Stimulated activated CD4-positive, alpha-beta T cell treated with anti-CD3 and anti-CD28 coated beads, Interleukin-15, amount 100 ng/mL, for 24 hours (primary cell): ENCODE data around the gene FAM210A.
"Not testable (repeated sequence)": the region's sequence is repeated elsewhere in the genome, so short reads cannot be mapped to it uniquely, and the experiment has no call there.

Experiments
- DNase-seq: peaks from one replicate; pipeline ENCODE4 v3.0.0-alpha.2; 2020

FAM210A gene

GRCh38 chr18:13726232-13726971 lies at the start of gene FAM210A, which contains the start of gene RNMT:
FAM210A (minus strand) TSS chr18:13726558; CDS start chr18:13682077, 44,481 bp downstream.
RNMT (plus strand) TSS chr18:13726673; CDS start chr18:13731518, 4,845 bp downstream.
- peak; percentile 96 for DNase-seq

- no peak for DNase-seq
These were observed 48.7 kb upstream of the FAM210A start for GRCh38 chr18:13775058-13775457.

- DNase-seq, result no peak
These were observed 36.5 kb upstream of the FAM210A start for GRCh38 chr18:13762690-13763439.

GRCh38 chr18:13760047-13760446 lies 33.7 kb upstream of the FAM210A start:
- DNase-seq, result no peak

GRCh38 chr18:13758622-13759021 lies 32.3 kb upstream of the FAM210A start:
- DNase-seq, result no peak

- DNase-seq, result no peak
These were observed 30.3 kb upstream of the FAM210A start for GRCh38 chr18:13756671-13757070.

- no peak for DNase-seq
These were observed 29.9 kb upstream of the FAM210A start for GRCh38 chr18:13756261-13756660.

GRCh38 chr18:13751599-13751998 lies 25.2 kb upstream of the FAM210A start:
- DNase-seq, result not testable (repeated sequence)

- no peak for DNase-seq
These were observed 20.3 kb upstream of the FAM210A start for GRCh38 chr18:13746633-13747032.

GRCh38 chr18:13745696-13746095 lies 19.3 kb upstream of the FAM210A start:
- no peak for DNase-seq

GRCh38 chr18:13735681-13736080 lies 9.3 kb upstream of the FAM210A start:
- no peak for DNase-seq

- DNase-seq, result no peak
These were observed 4.1 kb upstream of the FAM210A start for GRCh38 chr18:13730481-13730880.

- DNase-seq, result peak; percentile 41
These were observed 594 bp upstream of the FAM210A start for GRCh38 chr18:13726972-13727331.

GRCh38 chr18:13725566-13726231 lies 659 bp downstream of the FAM210A start:
- DNase-seq, result no peak

GRCh38 chr18:13720847-13721246 lies 5.5 kb downstream of the FAM210A start:
- DNase-seq, result no peak

- no peak for DNase-seq
These were observed 6.2 kb downstream of the FAM210A start for GRCh38 chr18:13720123-13720522.

GRCh38 chr18:13716916-13717315 lies 9.4 kb downstream of the FAM210A start:
- no peak for DNase-seq

GRCh38 chr18:13715330-13715729 lies 11.0 kb downstream of the FAM210A start:
- no peak for DNase-seq

- no peak for DNase-seq
These were observed 12.8 kb downstream of the FAM210A start for GRCh38 chr18:13713455-13714055.

GRCh38 chr18:13712400-13713131 lies 13.8 kb downstream of the FAM210A start:
- no peak for DNase-seq

- no peak for DNase-seq
These were observed 15.9 kb downstream of the FAM210A start for GRCh38 chr18:13710414-13710831.

- DNase-seq, result no peak
These were observed 22.5 kb downstream of the FAM210A start for GRCh38 chr18:13703899-13704298.

- DNase-seq, result no peak
These were observed 26.2 kb downstream of the FAM210A start for GRCh38 chr18:13700153-13700552.
